GM21576 (cell line): Measurements from ENCODE around the gene CD86.

Experiments used
- ATAC-seq: cut with Tn5 transposase; IDR thresholded peaks from one replicate; pipeline ENCODE4 v1.9.1; 2021; ENCODE audit warnings: mild to moderate bottlenecking, moderate library complexity; ENCODE audit not compliant: unreplicated experiment

The CD86 gene

DNA sequence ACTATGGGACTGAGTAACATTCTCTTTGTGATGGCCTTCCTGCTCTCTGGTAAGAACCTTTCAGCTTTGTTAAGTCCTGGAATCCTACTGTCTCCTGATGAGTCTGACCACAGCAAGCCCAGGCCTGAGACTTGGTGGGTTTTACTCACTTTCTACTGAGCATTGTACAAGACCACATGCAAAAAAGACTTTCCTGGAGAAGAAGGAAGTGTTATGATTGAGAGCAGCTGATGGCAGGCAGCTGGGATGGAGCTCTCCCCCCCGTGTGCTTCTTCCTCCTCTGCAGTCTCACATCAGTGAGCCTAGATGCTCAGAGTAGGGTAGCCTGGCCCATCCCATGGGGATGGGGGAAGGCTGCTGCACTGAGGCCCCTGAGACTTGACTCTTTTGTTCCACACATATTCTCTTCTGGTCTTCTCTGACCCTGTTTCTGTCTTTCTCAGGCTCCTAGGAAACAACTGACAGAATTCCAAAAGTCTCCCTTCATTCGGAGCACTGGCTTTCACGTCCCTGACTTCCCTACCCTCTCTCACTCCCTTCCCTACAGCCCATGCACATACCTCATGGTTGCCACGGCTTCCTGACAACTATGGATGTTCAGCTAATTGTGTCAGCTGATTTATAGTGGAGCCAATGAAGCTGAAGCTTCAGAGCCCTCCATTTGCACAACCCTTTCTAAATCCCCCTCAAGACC, 36.6 kb downstream of the CD86 start:
- no peak for ATAC-seq

DNA sequence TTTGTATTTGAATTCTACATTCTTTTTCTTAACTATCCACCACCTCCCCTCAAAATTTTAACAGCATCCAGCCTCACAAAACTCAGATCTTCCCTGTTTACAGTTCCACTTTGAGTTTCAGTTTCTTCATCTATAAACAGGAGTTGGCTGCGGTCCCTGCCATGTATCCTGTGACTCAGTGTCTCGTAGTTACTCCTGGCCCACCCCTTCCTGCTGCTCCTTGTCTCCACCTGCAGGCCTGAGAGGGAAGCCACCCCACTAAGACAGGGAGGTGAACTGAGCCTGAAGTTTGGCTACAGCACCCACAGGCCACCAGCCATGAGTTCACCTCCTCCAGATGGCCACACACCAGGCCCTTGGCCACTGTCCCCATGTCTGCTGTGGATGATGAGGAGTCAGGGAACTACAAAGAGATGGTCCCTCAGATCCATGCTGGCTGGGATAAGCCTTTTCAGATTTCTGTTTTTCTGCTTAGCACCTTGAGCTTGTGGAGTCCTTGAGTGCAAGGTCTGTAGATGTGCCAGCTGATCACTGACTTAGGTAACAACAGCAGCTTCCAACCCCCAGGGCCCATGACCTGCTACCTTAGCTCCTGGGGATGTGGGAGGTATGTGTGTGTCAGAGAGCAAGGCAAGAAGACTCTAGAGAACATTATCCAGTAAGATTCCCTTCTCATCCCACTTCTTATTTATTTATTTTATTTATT, 37.5 kb downstream of the CD86 start:
- ATAC-seq = peak; percentile 31

DNA sequence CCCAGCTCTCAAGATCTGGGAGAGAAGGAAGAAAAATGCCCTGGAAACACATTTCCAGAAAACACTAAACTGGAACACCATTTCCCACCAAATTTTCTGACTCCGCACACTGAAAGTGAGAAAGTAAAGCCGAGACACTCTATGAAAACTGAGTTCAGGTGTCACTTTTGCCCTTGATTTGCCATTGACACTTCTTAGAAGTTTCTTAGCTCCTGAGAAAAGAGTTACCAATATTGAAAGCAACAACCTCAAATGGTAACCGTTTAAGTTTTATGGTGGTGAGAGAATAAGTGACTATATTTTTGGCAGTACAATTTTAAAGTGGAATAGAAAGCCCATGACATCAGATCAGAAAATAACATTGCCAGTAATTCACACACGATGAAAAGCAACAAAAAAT, 39.0 kb downstream of the CD86 start:
- peak; percentile 45 for ATAC-seq

DNA sequence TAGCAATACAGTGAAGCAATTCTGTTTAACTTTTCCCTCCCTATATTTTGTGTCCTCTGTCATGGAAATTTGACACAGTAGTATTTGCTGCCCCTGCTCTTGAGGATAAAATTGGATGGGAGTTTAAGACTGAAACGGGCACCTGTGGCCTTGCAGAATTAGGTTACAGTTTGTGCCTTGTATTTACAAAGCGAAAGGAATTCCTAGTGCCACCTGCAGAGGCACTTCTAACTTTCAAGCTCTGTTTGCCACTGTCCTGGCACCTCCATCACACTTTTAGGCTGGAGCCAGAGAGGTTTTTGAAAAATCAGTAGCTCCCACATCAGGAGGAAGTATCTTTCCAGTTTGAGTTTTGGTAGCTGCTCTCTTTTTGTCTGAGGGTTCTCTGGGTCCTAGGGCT, 39.5 kb downstream of the CD86 start:
- no peak for ATAC-seq

DNA sequence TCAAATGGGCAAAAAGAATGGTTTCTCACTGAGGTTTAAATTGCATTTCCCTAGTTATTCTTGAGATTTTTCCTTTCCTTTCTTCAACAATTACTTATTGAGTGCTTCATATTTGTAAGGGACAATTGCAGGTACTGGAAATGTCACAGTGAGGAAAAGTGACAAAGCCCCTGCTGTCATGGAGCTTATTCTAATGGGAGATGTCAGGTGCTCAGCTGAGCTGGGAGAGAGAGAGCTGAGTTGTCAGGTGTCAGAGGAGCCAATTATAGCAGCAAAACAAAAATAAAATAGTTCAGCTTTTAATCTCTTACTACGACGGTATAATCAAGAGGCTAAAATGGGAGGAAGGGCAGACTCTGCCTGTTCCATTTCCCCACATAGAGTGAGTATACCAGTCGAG, 42.0 kb downstream of the CD86 start:
- ATAC-seq = no peak

DNA sequence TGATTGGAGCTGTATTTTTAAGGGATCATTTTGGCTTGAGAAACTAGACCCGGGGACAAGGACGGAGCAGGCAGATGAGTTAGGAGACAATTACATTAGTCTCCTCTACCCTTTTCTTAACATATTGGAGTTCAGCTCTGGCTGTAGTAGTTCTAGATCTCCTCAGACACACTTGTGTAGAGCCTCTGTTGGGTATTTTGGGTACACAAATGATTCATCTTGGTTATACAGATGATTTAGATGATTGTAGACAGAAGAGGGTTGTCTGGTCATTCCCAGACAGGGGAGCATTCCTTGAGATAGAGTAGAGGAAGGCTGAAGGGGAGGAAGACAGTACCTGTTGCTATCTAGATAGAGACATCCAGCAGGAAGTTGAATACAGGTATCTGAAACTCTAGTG, 43.4 kb downstream of the CD86 start:
- ATAC-seq = no peak

DNA sequence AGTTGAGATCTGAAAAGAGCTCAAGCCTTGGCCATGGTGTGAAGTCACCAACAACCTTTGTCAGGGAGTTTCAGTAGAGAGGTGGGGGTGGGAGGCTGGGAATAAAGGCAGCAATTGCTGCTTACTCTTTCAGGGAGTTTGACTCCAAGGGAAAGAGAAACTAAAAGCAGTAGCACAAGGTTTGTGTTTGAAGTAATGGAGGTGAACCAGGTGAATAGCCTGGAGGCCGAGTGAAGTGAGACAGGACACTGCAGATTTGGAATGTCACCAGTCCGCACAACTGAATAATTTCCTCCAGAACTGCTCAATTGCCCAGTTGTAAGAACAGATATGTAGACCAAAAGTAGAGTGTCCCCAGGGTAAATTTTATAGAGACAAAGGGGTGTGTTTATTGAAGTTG, 44.1 kb downstream of the CD86 start:
- no peak for ATAC-seq

DNA sequence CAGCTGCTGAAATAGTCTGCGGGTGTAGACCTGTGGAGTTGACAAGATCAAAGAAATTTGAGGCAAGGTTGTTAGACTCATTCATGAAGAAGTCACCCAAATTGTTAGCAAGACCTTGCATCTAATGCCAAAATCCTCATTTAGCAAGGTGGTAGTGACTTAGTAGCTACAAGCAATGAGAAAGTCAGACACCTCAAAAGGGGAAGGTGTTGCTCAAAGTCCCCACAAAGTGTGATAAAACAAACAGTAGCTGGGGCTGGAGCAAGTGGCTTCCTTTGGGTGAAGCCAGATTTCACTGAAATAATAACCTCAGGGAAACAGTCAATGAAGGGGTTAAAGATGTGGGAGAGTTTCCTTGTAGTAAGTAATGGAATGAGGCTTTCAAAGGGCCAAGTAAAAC, 44.9 kb downstream of the CD86 start:
- ATAC-seq = no peak

DNA sequence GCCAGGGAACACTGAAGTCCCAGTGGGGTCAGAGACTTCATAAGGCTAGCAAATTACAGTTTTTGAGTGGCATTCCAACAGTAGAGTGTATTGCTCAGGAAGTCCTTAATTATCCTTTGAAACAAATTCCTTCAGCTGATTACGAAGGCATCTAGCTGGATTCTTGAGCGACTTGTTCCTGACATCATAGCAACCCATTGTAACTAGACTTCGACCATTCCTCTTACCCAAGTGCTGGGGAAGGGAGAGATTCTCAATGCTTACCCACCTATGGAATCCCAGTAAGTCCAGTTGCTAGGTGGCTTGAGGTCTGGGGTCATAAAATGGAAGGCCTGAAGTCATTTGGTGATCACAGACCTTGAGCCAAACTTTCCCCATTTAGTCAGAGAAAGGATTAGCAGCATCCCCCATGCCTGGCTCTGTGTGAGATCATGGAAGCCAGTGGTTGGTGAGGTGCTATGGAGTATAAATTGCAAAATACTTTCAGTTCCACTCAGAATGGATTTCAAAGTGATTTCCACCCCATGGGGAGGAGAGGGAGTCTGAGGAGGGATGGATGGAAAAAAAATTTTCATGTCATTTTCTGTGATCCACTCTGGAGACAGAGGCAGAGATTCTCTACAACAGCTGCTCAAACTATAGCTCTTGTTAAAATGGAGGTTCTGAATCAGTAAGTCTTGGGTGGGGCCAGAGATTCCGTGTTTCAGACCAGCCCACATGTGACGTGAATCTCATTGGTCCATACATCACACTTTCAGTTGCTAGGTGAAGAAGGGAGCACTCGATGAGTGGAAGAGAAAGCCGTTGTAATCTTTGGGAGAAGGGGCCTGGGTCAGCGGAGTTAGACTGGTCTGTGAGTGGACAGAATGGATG, 45.7 kb downstream of the CD86 start:
- peak; percentile 36 for ATAC-seq

DNA sequence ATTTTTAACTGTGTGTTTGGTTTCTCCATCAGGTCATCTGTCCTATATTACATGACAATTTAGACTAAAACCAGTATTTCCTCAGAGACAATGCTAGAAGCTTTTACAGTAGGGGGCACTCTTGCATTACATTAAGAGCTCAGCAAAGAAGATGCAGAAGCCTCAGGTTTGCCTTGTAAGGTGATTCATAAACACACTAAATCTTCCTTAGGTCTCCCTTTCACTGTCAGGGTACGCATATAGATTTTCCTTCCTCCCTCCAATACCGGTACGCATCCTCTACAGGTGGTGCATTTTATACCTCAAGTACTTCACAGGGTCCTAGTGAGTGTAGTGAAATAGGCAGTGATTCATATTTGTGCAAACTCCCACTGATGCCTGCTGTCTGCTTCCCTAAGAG, 46.5 kb downstream of the CD86 start:
- ATAC-seq = no peak

DNA sequence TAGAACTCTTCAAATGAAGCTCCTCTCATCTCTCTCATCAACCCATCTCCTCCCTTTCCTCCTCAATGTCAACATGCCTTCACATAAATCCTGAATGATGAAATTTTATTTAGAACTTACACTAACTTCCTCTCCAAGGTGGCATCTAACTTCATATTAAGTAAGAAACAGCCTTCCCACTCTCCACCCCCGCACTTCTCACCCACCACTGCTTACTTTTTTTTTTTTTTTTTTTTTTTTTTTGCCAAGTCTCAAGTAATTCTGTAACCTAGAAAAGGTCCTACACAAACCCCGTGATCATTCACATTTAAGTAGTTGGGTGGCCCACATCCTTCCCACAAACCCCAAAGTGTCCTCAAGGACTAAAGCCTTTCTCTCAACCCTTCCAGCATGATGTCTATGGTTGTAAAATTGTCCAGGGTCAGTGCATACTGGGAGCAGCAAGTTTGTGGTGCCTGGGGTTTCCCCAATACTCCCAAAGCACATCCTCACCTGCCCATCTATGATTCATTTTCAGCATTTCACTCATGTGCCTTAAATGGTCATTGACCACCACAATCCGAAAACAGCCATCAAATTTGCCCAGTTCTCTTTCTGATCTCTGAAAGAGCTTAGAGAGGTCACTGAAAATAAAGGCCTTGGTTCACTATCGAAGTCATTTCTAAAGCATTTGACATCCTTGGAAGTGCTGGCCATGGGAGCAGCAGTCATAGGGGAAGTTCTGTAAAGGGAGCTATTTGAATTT, 47.2 kb downstream of the CD86 start:
- peak; percentile 38 for ATAC-seq

DNA sequence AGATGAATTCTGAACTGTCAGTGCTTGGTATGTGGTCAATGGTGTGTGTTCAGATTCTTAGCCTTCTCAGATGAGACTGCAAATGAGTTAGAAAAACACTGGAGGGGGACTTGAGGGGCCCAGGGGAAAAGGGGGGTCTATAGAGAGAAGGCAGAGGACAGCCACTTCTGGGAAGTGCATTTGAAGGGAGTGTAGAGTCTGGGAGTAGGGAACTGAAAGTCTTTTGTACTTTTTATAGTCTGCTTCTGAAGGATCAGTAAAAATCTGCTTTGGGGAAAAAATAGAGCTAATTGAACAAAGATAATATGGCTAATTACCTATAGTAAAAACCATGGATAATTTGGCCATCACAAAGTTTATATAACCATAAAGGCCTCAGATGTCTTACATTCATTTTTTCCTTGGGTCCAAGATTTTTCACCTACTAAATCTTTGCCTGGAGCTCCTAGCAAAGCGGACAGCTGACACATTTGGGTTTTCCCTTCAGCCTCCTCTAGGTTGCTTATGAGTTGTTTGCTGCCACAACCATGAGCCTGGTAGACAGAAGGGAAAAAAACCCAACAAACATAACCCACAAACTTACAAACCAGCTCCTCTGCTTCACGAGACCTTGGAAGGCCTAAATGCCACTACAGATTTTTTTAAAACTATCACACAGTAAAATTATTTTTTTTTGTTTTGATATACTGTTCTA, 48.8 kb downstream of the CD86 start:
- ATAC-seq = no peak

DNA sequence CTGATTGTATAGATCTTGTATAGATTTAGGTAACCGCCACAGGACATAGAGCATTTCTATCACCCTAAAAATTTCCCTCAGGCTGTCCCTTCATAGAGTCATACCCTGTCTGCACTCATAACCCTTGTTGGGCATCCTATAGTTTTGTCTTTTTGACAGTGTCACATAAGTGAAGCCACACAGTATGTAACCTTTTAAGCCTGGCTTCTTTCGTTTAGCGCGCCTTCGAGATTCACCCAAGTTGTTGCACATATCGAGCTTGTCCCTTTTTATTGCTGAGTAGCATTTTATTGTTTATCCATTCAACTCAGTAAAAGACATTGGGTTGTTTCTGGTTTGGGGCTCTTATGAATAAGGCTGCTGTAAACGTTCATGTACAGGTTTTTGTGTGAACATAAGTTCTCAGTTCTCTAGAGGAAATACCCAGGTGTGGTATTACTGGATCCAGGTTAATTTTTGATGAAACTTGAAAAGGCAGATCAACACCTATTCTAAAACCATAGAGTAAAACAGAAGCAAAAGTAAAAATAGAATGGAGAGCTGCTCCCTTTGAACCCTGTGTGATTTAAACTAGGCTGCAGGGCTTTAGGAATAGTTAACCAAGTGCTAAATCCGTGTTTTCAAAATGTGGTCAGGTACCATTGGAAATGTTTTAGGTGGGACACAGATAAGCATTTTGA, 49.5 kb downstream of the CD86 start:
- no peak for ATAC-seq

DNA sequence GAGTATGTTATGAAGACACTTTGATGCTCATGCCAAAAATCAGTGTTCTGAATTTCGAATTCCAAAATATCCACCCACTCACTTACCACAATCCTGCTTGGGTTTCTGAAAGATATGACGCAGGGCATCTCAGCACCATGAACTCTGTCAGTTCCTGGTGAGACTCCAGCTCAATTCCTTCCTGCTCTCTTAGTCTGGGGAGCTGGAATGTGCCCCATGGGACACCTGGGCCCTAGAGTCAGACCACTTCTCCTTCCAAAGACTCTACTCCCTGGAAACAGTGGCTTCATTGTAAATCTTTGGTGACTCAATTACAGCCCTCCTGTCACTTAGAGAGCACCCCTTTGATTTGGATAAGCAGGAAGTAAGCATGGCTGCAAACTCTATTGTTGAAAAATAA, 50.5 kb downstream of the CD86 start:
- ATAC-seq = no peak

DNA sequence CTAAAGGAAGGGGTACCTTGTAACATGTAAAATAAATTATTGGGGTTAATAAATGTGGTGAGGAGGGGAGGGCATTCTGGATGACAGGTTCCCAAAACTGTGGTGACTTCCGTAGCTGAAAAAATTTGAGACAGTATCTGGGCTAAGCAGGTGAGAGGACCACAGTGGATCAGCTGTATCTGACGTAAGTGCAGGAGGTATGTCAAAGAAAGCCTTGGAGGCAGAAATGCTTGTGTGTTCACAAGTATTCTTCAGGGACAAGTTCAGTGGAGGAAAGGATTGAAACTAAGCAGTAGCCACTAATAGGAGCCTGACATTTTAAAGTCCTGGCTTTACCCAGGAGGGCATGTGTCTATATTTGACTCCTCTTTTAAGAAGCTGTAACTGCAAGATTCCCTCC, 52.0 kb downstream of the CD86 start:
- no peak for ATAC-seq

DNA sequence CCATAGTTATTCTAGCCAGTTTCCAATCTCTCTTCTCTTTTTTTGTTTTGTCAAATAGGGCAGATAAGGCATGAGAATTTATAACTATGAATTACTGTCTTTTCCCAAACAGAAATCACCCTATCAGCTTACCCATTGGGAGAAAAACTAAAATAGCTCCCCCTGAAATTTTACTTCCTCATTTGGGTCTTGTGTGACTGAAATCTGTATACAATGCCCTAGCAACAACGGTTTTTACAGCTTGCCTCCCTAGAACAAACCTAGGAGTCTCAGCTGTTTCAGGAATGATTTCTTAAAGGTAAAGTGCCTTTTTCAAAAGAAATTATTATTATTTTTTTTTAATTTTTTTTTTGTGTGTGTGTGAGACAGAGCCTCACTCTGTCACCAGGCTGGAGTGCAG, 56.8 kb downstream of the CD86 start:
- no peak for ATAC-seq

DNA sequence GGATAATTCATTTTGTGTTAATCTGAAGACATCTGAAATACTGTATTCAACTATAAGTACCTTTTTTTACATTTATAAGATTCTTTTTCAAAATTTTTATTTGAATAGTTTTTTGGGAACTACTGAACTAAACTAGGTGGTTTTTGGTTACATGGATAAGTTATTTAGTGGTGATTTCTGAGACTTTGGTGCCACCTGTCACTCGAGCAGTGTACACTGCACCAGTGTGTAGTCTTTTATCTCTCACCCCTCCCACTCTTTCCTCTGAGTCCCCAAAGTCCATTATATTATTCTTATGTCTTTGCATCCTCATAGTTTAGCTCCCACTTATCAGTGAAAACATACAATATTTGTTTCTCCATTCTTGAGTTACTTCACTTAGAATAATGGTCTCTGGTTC, 57.6 kb downstream of the CD86 start:
- no peak for ATAC-seq

DNA sequence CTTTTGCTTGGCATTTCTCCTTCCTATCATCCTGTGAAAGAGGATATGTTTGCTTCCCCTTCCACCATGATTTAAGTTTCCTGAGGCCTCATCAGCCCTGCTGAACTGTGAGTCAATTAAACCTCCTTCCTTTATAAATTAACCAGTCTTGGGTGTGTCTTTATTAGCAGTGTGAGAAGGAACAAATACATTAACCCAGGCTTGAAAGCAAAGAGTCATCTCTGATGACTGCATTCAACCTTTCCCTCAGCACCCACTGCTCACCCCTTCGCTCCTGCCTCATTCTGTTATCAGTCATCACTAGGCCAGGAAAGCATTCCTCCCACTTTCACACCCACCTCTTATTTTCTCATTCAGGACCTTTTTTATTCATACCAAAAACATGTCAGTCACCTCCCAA, 68.7 kb downstream of the CD86 start:
- no peak for ATAC-seq

DNA sequence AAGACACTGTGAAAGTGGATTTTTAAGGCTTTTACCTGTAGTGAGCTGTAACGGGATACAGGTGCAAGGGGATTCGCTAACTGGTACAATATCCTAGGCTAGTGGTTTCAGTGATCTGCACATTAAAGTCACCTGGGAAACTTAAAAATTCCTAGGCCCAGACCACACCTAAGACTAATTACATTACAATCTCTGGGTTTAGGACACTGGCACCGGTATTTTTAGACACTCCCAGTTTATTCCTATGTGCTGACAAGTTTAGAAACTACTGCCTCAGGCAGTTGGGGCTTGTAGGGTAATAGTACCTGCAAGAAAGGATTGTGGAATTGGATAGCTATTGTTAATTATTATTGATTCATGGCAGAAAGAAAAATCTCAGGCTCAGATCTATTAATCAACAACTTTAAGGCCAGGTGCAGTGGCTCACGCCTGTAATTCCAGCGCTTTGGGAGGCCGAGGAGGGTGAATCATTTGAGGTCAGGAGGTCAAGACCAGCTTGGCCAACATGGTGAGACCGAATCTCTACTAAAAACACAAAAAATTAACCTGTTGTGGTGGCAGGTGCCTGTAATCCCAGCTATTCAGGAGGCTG, 77.9 kb downstream of the CD86 start:
- ATAC-seq = no peak

DNA sequence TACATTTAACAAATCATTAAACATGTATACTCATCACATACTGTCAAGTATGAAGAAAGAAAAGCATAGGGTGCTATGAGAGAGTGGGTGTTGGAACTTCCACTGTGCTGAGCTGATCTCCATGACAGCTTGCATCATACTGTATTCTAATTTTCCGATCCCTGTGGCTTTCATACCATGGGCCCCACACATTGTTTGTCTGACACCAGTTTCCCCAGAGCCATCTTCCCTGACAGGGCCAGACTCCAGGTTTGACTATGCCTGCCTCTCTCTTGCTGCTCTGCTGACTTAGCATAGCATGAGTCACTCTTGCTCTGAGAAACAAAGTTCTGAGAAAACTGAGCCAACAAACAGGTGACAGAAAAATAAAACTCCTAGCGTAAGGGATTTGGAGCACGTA, 91.3 kb downstream of the CD86 start:
- no peak for ATAC-seq
